IPS-15b (cell line): ENCODE data around the gene GMDS.

ENCODE experiments used
- H3K27me3 ChIP-seq: one replicate; pipeline ENCODE4 v1.6.1; 2013; ENCODE audit warnings: low read length; ENCODE audit not compliant: control insufficient read depth, insufficient read depth
- H3K36me3 ChIP-seq: one replicate; pipeline ENCODE4 v1.6.1; 2013; ENCODE audit warnings: low read length; ENCODE audit not compliant: control insufficient read depth, insufficient read depth
- H3K4me1 ChIP-seq: one replicate; pipeline ENCODE4 v1.6.1; 2013; ENCODE audit warnings: mild to moderate bottlenecking, low read length; ENCODE audit not compliant: control insufficient read depth, insufficient read depth
- H3K4me3 ChIP-seq: one replicate; pipeline ENCODE4 v1.5.1; 2013; ENCODE audit warnings: low read depth, low read length
- H3K9ac ChIP-seq: one replicate; pipeline ENCODE4 v1.6.1; 2013; ENCODE audit warnings: low read depth, mild to moderate bottlenecking, low read length
- H3K9me3 ChIP-seq: one replicate; pipeline ENCODE4 v1.6.1; 2013; ENCODE audit warnings: mild to moderate bottlenecking, low read length; ENCODE audit not compliant: control insufficient read depth, insufficient read depth

GMDS gene

GRCh38 chr6:1911474-1911873 is 333.9 kb downstream of the GMDS start:
- Histone ChIP-seq H3K27me3 (no peaks in the 10 kb centered on the region), H3K9me3 (no peaks in the 10 kb centered on the region), H3K9ac (no peak overlapping the region), H3K4me1 (peaks cover under 1% of the 10 kb centered on the region), H3K36me3 (peaks cover 4% of the 10 kb centered on the region), H3K4me3 (no peak overlapping the region)

GRCh38 chr6:1910621-1911407 is 334.6 kb downstream of the GMDS start:
- Histone ChIP-seq H3K9me3 (no peaks in the 10 kb centered on the region), H3K27me3 (no peaks in the 10 kb centered on the region), H3K9ac (no peak overlapping the region), H3K4me1 (peaks cover 7% of the 10 kb centered on the region), H3K36me3 (peaks cover 1% of the 10 kb centered on the region), H3K4me3 (no peak overlapping the region)

- Histone ChIP-seq H3K9me3 (no peaks in the 10 kb centered on the region), H3K36me3 (no peaks in the 10 kb centered on the region), H3K4me3 (no peak overlapping the region), H3K9ac (no peak overlapping the region), H3K4me1 (peaks cover 7% of the 10 kb centered on the region), H3K27me3 (no peaks in the 10 kb centered on the region)
These were observed 336.6 kb downstream of the GMDS start for GRCh38 chr6:1908784-1909183.

DNA sequence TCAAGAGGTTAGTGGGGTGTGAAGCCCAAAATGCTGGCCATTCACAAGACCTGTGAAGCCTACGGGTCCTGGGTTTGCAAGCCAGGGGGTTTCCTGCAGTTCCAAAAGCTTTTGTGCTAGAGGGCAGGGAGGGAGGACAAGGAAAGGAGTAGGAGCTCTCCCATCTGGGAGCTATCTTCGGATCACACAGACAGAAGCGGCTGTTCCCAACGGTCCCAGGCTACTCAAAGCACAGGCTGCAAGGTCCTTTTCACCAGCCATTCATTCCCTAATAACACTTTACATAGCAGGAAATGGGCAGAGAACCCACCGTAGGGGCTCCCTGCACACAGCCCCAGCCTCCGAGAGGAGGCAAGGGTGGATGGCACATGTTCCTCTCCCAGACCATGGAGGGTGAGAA is 338.8 kb downstream of the GMDS start:
- no peaks in the 10 kb centered on the region for H3K9me3 ChIP-seq
- no peak overlapping the region for H3K4me3 ChIP-seq
- no peaks in the 10 kb centered on the region for H3K36me3 ChIP-seq
- H3K4me1 ChIP-seq: peaks cover 7% of the 10 kb centered on the region
- H3K27me3 ChIP-seq: no peaks in the 10 kb centered on the region
- no peak overlapping the region for H3K9ac ChIP-seq

DNA sequence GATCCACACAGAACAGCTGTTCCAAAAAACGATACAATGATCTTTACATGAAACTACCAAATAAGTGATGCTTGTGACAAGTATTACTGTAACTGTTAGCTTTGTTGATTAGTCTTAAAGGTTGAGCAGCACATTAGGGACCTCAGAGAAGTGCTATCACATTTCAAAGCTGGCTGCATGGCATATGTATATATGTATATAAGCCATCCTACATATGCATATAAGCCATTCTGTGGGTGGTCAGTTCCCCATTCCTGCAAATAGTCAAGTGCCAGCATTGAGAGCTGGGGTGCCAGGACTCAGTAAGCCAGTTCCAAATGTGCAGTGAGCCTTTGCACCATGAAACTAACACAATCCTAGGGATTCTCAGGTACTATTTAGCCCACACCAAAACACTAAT is 339.4 kb downstream of the GMDS start:
- Histone ChIP-seq H3K9ac (no peak overlapping the region), H3K36me3 (no peaks in the 10 kb centered on the region), H3K27me3 (no peaks in the 10 kb centered on the region), H3K4me1 (peaks cover 7% of the 10 kb centered on the region), H3K4me3 (no peak overlapping the region), H3K9me3 (no peaks in the 10 kb centered on the region)

- Histone ChIP-seq H3K9me3 (no peaks in the 10 kb centered on the region), H3K36me3 (no peaks in the 10 kb centered on the region), H3K4me3 (no peak overlapping the region), H3K9ac (no peak overlapping the region), H3K4me1 (peaks cover 7% of the 10 kb centered on the region), H3K27me3 (no peaks in the 10 kb centered on the region)
These were observed 340.5 kb downstream of the GMDS start for GRCh38 chr6:1904898-1905297.

- Histone ChIP-seq H3K36me3 (no peaks in the 10 kb centered on the region), H3K9ac (no peak overlapping the region), H3K27me3 (no peaks in the 10 kb centered on the region), H3K9me3 (no peaks in the 10 kb centered on the region), H3K4me1 (peaks cover 7% of the 10 kb centered on the region), H3K4me3 (no peak overlapping the region)
These were observed 341.0 kb downstream of the GMDS start for GRCh38 chr6:1904466-1904799.

DNA sequence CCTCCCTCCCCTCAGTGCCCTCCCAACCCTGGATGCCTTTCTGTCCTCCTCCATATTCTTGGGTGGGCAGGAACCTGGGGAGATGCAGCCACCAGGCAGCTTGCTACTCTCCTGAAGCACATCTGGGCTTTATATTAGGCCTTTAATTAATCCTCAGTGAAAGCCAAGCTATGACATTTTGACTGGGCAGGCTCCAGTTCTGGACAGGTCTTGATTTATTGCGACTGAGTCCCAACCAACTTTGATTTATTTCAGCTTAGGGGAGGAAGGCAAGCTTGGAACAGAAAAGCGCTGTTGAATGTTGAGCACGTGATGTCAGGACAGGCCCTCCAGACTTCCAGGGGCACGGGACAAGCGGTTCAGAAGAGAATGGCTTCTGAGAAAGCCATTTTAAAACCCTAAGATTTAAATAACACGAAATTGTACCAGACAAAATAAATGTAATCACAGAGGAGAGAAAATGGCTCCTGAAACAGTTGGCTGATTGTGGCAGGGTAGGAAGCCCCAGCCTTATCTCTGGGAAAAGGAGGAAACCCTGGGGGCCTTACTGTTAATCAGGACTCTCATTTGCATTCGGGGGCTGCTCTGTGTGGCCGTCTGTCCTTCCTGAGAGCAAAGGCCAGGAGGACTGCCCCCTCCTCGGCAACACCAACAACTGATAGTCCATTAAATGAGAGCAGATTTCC is 341.5 kb downstream of the GMDS start:
- Histone ChIP-seq H3K27me3 (no peaks in the 10 kb centered on the region), H3K4me3 (no peak overlapping the region), H3K9me3 (no peaks in the 10 kb centered on the region), H3K4me1 (peaks cover 7% of the 10 kb centered on the region), H3K9ac (no peak overlapping the region), H3K36me3 (no peaks in the 10 kb centered on the region)

DNA sequence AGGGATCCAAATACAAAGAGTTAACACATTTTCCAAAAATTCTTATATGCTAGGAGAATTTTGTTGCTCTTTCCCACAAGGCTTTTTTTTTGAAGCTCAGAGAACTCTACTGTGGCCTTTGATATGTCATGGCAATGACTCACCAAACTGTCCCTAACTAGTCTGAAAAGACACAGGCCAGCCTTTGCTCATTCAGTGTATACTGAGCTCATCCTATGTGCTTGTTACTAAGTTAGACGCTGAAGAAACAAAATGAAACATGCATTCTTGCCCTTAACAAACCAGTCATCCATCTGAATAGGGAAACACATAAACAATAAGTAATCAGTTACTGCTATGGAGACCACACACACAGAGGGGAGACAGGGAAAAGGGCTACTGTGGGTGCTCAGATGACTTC is 343.8 kb downstream of the GMDS start:
- Histone ChIP-seq H3K9me3 (no peaks in the 10 kb centered on the region), H3K36me3 (no peaks in the 10 kb centered on the region), H3K4me1 (peaks cover 7% of the 10 kb centered on the region), H3K27me3 (no peaks in the 10 kb centered on the region), H3K9ac (no peak overlapping the region), H3K4me3 (no peak overlapping the region)

DNA sequence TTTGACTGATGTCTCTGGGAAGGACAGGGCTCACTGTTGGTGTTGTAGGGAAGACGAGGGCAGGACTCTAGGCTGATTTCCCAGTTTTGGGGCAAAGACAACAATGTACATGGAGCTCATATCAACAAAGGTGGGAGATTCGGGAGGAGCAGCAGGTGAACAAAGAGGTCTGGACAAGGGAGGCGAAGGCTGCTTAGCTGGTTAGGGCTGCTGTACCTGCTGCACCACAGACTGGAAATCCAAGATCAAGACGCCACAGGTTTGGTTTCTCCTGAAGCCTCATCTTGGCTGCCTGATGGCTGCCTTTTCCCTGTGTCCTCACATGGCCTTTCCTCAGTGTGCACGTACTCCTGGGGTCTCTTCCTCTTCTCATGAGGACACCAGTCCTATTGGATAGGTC is 348.5 kb downstream of the GMDS start:
- no peaks in the 10 kb centered on the region for H3K27me3 ChIP-seq
- no peaks in the 10 kb centered on the region for H3K4me1 ChIP-seq
- no peak overlapping the region for H3K4me3 ChIP-seq
- no peaks in the 10 kb centered on the region for H3K9me3 ChIP-seq
- H3K9ac ChIP-seq: no peak overlapping the region
- H3K36me3 ChIP-seq: no peaks in the 10 kb centered on the region

DNA sequence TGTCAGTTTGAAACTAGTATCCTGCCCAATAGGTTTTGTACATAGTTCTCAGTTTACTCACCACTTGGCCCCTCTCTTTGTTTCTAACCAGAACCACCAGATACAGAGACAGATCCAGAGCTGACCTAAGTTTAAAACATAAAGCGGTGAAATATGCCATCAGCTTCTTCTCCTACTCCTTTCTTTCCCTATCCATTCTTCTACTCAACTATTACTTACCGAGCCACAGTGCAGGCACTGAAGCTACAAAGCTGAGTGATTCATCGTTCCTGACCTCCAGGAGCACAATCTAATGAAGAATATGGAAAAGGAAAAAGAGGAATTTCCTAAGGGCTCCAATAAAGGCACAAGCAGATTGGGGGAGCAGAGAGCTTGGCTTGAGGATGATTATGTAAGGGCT is 349.7 kb downstream of the GMDS start:
- no peak overlapping the region for H3K4me3 ChIP-seq
- no peak overlapping the region for H3K9ac ChIP-seq
- no peaks in the 10 kb centered on the region for H3K27me3 ChIP-seq
- no peaks in the 10 kb centered on the region for H3K4me1 ChIP-seq
- no peaks in the 10 kb centered on the region for H3K9me3 ChIP-seq
- H3K36me3 ChIP-seq: no peaks in the 10 kb centered on the region

GRCh38 chr6:1894954-1895353 is 350.5 kb downstream of the GMDS start:
- H3K27me3 ChIP-seq: no peaks in the 10 kb centered on the region
- no peak overlapping the region for H3K9ac ChIP-seq
- H3K36me3 ChIP-seq: no peaks in the 10 kb centered on the region
- no peaks in the 10 kb centered on the region for H3K4me1 ChIP-seq
- H3K9me3 ChIP-seq: no peaks in the 10 kb centered on the region
- no peak overlapping the region for H3K4me3 ChIP-seq
